ENCODE results near the gene VAMP3. TPM values are rescaled to one million over a fixed set of nuclear protein-coding genes. Genes with fewer than 3 reads are reported as not detected.

VAMP3 gene
- total RNA-seq, 1 experiment from 2014 or later: 77.8 TPM

GRCh38 chr1:7752512-7753417, 18.3 kb upstream of the VAMP3 start:
- DNase-seq: peak; percentile 43 to 62
- ChIA-PET CTCF (interaction anchor here (0.5 to 7.4 kb wide), 15 partner anchors 9 to 541 kb away, joined by 3 to 200 read pairs (median 3); partner anchors contain the start of gene PER3), POLR2A (interaction anchor here (0.6 to 1.1 kb wide), 3 partner anchors 49 to 207 kb away, joined by 3 read pairs; no protein-coding TSS in a partner anchor)
- Histone ChIP-seq H3K9me3 (no peaks in the 10 kb centered on the region), H3K36me3 (ENCODE audit: control insufficient read depth, insufficient read depth, low read length) (no peaks in the 10 kb centered on the region), H3K4me3 (ENCODE audit: low read depth, low read length) (peak overlapping the region; percentile 21; the same call in 1 of the 2 replicates), H3K4me1 (no peaks in the 10 kb centered on the region), H3K27me3 (replicated peaks; ENCODE audit: control insufficient read depth, insufficient read depth, low read length) (no peaks in the 10 kb centered on the region)
- no peaks in the 10 kb centered on the region for H3K36me3 Mint-ChIP-seq (ENCODE audit: insufficient read depth, unreplicated experiment)
- no peaks in the 10 kb centered on the region for H3K9me3 Mint-ChIP-seq (ENCODE audit: unreplicated experiment)
- H3K27ac Mint-ChIP-seq (ENCODE audit: unreplicated experiment): no peak overlapping the region
- intact Hi-C loops (cut with micrococcal nuclease; ENCODE audit: unreplicated experiment): loop anchor here (1.0 kb wide), 1 partner anchor 85 kb away; no protein-coding TSS in a partner anchor
- no peaks in the 10 kb centered on the region for H3K27me3 Mint-ChIP-seq (ENCODE audit: insufficient read depth, unreplicated experiment)
- peak; percentile 65 to 75 for TF ChIP-seq CTCF (IDR thresholded peaks at IDR 0.05; ENCODE audit: insufficient read depth in 1 of 2, low read depth in 1 of 2, low read length in 1 of 2, severe bottlenecking in 1 of 2, unreplicated experiment in 1 of 2)
- peak overlapping the region; percentile 57 for H3K4me3 Mint-ChIP-seq (ENCODE audit: unreplicated experiment)
- no TSS peak for BruUV-seq (replicated peaks)
- peaks cover 7% of the 10 kb centered on the region for H3K4me1 Mint-ChIP-seq (ENCODE audit: low read depth, unreplicated experiment)

DNA sequence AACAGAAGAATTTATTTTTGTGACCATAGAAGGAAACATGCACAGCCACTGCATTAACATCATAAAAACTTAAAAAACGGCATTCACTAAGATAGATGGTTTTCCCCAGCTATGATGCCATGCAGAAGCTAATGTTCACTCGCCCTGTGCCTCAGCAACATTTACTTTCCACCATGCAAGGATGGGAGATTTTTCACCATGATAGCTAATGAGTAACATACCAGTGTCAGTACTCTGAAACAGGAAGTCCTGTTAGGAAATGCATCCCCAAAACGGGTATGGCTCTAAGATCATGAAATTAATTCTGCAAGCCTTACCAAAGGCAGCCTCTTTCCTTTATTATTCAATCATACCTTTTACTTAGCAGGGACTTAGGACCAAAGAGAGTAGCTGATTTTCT, 17.5 kb upstream of the VAMP3 start:
- Mint-ChIP-seq H3K27me3 (ENCODE audit: insufficient read depth, unreplicated experiment) (no peaks in the 10 kb centered on the region), H3K4me1 (ENCODE audit: low read depth, unreplicated experiment) (peaks cover 7% of the 10 kb centered on the region), H3K9me3 (ENCODE audit: unreplicated experiment) (no peaks in the 10 kb centered on the region), H3K4me3 (ENCODE audit: unreplicated experiment) (no peak overlapping the region), H3K36me3 (ENCODE audit: insufficient read depth, unreplicated experiment) (no peaks in the 10 kb centered on the region), H3K27ac (ENCODE audit: unreplicated experiment) (no peak overlapping the region)
- ChIA-PET POLR2A (no interaction called here), CTCF (interaction anchor here (0.7 to 7.4 kb wide), 5 partner anchors 8 to 91 kb away, joined by 3 to 200 read pairs (median 7); no protein-coding TSS in a partner anchor)
- no peak for DNase-seq
- no peak for TF ChIP-seq CTCF (IDR thresholded peaks at IDR 0.05; ENCODE audit: insufficient read depth in 1 of 2, low read depth in 1 of 2, low read length in 1 of 2, severe bottlenecking in 1 of 2, unreplicated experiment in 1 of 2)
- Histone ChIP-seq H3K4me3 (ENCODE audit: low read depth, low read length) (no peak overlapping the region), H3K36me3 (ENCODE audit: control insufficient read depth, insufficient read depth, low read length) (no peaks in the 10 kb centered on the region), H3K9me3 (no peaks in the 10 kb centered on the region), H3K27me3 (replicated peaks; ENCODE audit: control insufficient read depth, insufficient read depth, low read length) (no peaks in the 10 kb centered on the region), H3K4me1 (no peaks in the 10 kb centered on the region)
- intact Hi-C loops (cut with micrococcal nuclease; ENCODE audit: unreplicated experiment): no loop called here
- no TSS peak for BruUV-seq (replicated peaks)

GRCh38 chr1:7754234-7754633, 16.9 kb upstream of the VAMP3 start:
- Histone ChIP-seq H3K36me3 (ENCODE audit: control insufficient read depth, insufficient read depth, low read length) (no peaks in the 10 kb centered on the region), H3K27me3 (replicated peaks; ENCODE audit: control insufficient read depth, insufficient read depth, low read length) (no peaks in the 10 kb centered on the region), H3K4me3 (ENCODE audit: low read depth, low read length) (no peak overlapping the region), H3K4me1 (no peaks in the 10 kb centered on the region), H3K9me3 (no peaks in the 10 kb centered on the region)
- DNase-seq: no peak
- BruUV-seq (replicated peaks): no TSS peak
- Mint-ChIP-seq H3K4me1 (ENCODE audit: low read depth, unreplicated experiment) (peaks cover 7% of the 10 kb centered on the region), H3K9me3 (ENCODE audit: unreplicated experiment) (no peaks in the 10 kb centered on the region), H3K27ac (ENCODE audit: unreplicated experiment) (no peak overlapping the region), H3K27me3 (ENCODE audit: insufficient read depth, unreplicated experiment) (no peaks in the 10 kb centered on the region), H3K36me3 (ENCODE audit: insufficient read depth, unreplicated experiment) (no peaks in the 10 kb centered on the region), H3K4me3 (ENCODE audit: unreplicated experiment) (no peak overlapping the region)
- no peak for TF ChIP-seq CTCF (IDR thresholded peaks at IDR 0.05; ENCODE audit: insufficient read depth in 1 of 2, low read depth in 1 of 2, low read length in 1 of 2, severe bottlenecking in 1 of 2, unreplicated experiment in 1 of 2)
- intact Hi-C loops (cut with micrococcal nuclease; ENCODE audit: unreplicated experiment): no loop called here
- ChIA-PET CTCF (interaction anchor here (1.0 to 7.4 kb wide), 3 partner anchors 8 to 86 kb away, joined by 3 to 200 read pairs (median 14); no protein-coding TSS in a partner anchor), POLR2A (no interaction called here)

All from Caco-2 (cell line).